CD14-positive monocyte (primary cell): ENCODE measurements around the gene TMEM232. TPM values are rescaled to one million over a fixed set of nuclear protein-coding genes. Genes with fewer than 3 reads are reported as not detected.

Experiments used
- DNase-seq, 3 donors: peaks; one replicate each; pipeline ENCODE4 v3.0.0-alpha.2; 2011 to 2022
- H2AFZ ChIP-seq: 2 replicates; pipeline ENCODE4 v1.6.0; 2012; ENCODE audit warnings: mild to moderate bottlenecking, low read depth, low read length, inconsistent platforms; ENCODE audit not compliant: insufficient read depth, poor library complexity, severe bottlenecking
- H3K27ac ChIP-seq, 2 donors: 1 replicate in 1 of 2; 2 replicates in 1 of 2; pipeline ENCODE4 v1.5.1; 2012 to 2013; ENCODE audit warnings: low read length in 2 of 2, control low read depth in 1 of 2, inconsistent platforms in 1 of 2, low read depth in 1 of 2, mild to moderate bottlenecking in 1 of 2
- H3K27me3 ChIP-seq, 2 donors: one replicate each; pipeline versions ENCODE4 v1.6.0 to v1.6.1; 2011 to 2013; ENCODE audit warnings: low read length in 2 of 2; ENCODE audit not compliant: control insufficient read depth in 2 of 2, insufficient read depth in 2 of 2
- H3K36me3 ChIP-seq, 2 donors: replicated peaks in 1 of 2; 1 replicate in 1 of 2; 2 replicates in 1 of 2; pipeline versions ENCODE4 v1.5.1 to v1.6.1; 2012 to 2013; ENCODE audit warnings: low read length in 2 of 2, control low read depth in 1 of 2, inconsistent platforms in 1 of 2, mild to moderate bottlenecking in 1 of 2; ENCODE audit not compliant: insufficient read depth in 2 of 2, control insufficient read depth in 1 of 2
- H3K4me1 ChIP-seq, 2 donors: 1 replicate in 1 of 2; 2 replicates in 1 of 2; pipeline versions ENCODE4 v1.5.1 to v1.6.1; 2012 to 2013; ENCODE audit warnings: low read length in 2 of 2, control low read depth in 1 of 2, inconsistent platforms in 1 of 2, mild to moderate bottlenecking in 1 of 2, moderate library complexity in 1 of 2; ENCODE audit not compliant: insufficient read depth in 2 of 2, control insufficient read depth in 1 of 2
- H3K4me2 ChIP-seq: replicated peaks from 2 replicates; pipeline ENCODE3; 2012; ENCODE audit warnings: low read length, moderate library complexity, mild to moderate bottlenecking; ENCODE audit not compliant: poor library complexity, severe bottlenecking; ENCODE audit errors: extremely low read depth
- H3K4me3 ChIP-seq, 3 experiments: fragments of 200-600 bp in 1 of 3; sonication (generic) in 1 of 3; replicated peaks in 1 of 3; 1 replicate in 2 of 3; 2 replicates in 1 of 3; pipeline ENCODE4 v1.5.1; 2011 to 2013; ENCODE audit warnings: low read length in 3 of 3, mild to moderate bottlenecking in 3 of 3, control low read depth in 2 of 3, low read depth in 2 of 3, inconsistent platforms in 1 of 3, moderate library complexity in 1 of 3
- H3K79me2 ChIP-seq: 2 replicates; pipeline ENCODE4 v1.6.0; 2012; ENCODE audit warnings: mild to moderate bottlenecking, control low read depth, inconsistent platforms, low read length, moderate library complexity; ENCODE audit not compliant: insufficient read depth
- H3K9ac ChIP-seq: 2 replicates; pipeline ENCODE4 v1.6.0; 2017; ENCODE audit warnings: low read length, mild to moderate bottlenecking; ENCODE audit not compliant: insufficient read depth, poor library complexity, severe bottlenecking
- H3K9me3 ChIP-seq, 2 donors: replicated peaks in 1 of 2; 1 replicate in 1 of 2; 2 replicates in 1 of 2; pipeline versions ENCODE4 v1.5.1 to v1.6.1; 2012 to 2013; ENCODE audit warnings: low read length in 2 of 2, control low read depth in 1 of 2; ENCODE audit not compliant: control insufficient read depth in 1 of 2, insufficient read depth in 1 of 2
- H4K20me1 ChIP-seq: 2 replicates; pipeline ENCODE4 v1.6.0; 2012; ENCODE audit warnings: mild to moderate bottlenecking, low read length, control low read depth, moderate library complexity; ENCODE audit not compliant: insufficient read depth
- H3K27ac Mint-ChIP-seq, 7 donors: one replicate each; pipeline ENCODE4 v1.8.0; 2020; ENCODE audit warnings: mild to moderate bottlenecking in 7 of 7, mixed read lengths in 7 of 7, moderate library complexity in 6 of 7, inconsistent platforms in 2 of 7
- H3K27me3 Mint-ChIP-seq, 3 donors: one replicate each; pipeline ENCODE4 v1.8.0; 2021 to 2022; ENCODE audit warnings: low read depth in 3 of 3, mild to moderate bottlenecking in 3 of 3, mixed read lengths in 3 of 3, moderate library complexity in 3 of 3, inconsistent platforms in 1 of 3
- H3K36me3 Mint-ChIP-seq, 2 donors: one replicate each; pipeline ENCODE4 v1.8.0; 2020; ENCODE audit warnings: mixed read lengths in 2 of 2, inconsistent platforms in 1 of 2, mild to moderate bottlenecking in 1 of 2
- H3K4me1 Mint-ChIP-seq: one replicate; pipeline ENCODE4 v1.8.0; 2020; ENCODE audit warnings: mild to moderate bottlenecking, mixed read lengths
- H3K4me3 Mint-ChIP-seq, 2 donors: one replicate each; pipeline ENCODE4 v1.8.0; 2020; ENCODE audit warnings: mild to moderate bottlenecking in 2 of 2, mixed read lengths in 2 of 2, moderate library complexity in 1 of 2
- H3K9me3 Mint-ChIP-seq, 7 donors: one replicate each; pipeline ENCODE4 v1.8.0; 2020 to 2022; ENCODE audit warnings: mixed read lengths in 7 of 7, mild to moderate bottlenecking in 6 of 7, moderate library complexity in 6 of 7, inconsistent platforms in 2 of 7
- WGBS: methylation state at CpG from one replicate; pipeline ENCODE4 v1.1.5; 2013; ENCODE audit warnings: missing lambda C conversion rate; ENCODE audit not compliant: insufficient coverage; 5-methylcytosine and 5-hydroxymethylcytosine counted together
- intact Hi-C, 2 donors: fragments of 100-400 bp; cut with micrococcal nuclease; formaldehyde crosslinking; loops; one replicate each; pipeline versions ENCODE4 v1.15.0 to v1.15.1; 2023
- polyA plus RNA-seq, 3 donors: library from polyadenylated mRNA; depleted of rRNA in 1 of 3; unstranded in 2 of 3; stranded (reverse) in 1 of 3; fragments of 300-500 nt in 2 of 3; fragments of >200 nt in 1 of 3; fragmentation: Illumina TruSeq in 2 of 3; gene quantifications; 1 replicate in 2 of 3; 2 replicates in 1 of 3; pipeline ENCODE4 v1.2.3, GENCODE V29; 2012 to 2021
- TF ChIP-seq, protein P1 (sequence below): fragments of 200-600 bp; IDR thresholded peaks from one replicate; pipeline ENCODE4 v1.8.0; 2022; ENCODE audit warnings: antibody characterized with exemption, mild to moderate bottlenecking

The TMEM232 gene
- polyA plus RNA-seq, 3 donors = 0.04 to 1.4 (median 0.59) TPM

- H3K4me3 Mint-ChIP-seq = no peak overlapping the region
- Histone ChIP-seq H3K4me2 (no peak overlapping the region), H3K4me1 (no peaks in the 10 kb centered on the region), H4K20me1 (no peaks in the 10 kb centered on the region), H3K4me3 (no peak overlapping the region), H2AFZ (no peak overlapping the region), H3K79me2 (no peaks in the 10 kb centered on the region), H3K9me3 (no peaks in the 10 kb centered on the region), H3K36me3 (no peaks in the 10 kb centered on the region), H3K27ac (no peak overlapping the region), H3K27me3 (no peaks in the 10 kb centered on the region), H3K9ac (no peak overlapping the region)
- H3K36me3 Mint-ChIP-seq = no peaks in the 10 kb centered on the region
- intact Hi-C loops = no loop called here
- DNase-seq = no peak
- H3K27me3 Mint-ChIP-seq = no peaks in the 10 kb centered on the region
- H3K27ac Mint-ChIP-seq = no peak overlapping the region
- H3K4me1 Mint-ChIP-seq = no peaks in the 10 kb centered on the region
- H3K9me3 Mint-ChIP-seq = peaks cover 0 to 1% (median 0%) of the 10 kb centered on the region in 7 donors
- WGBS = no CpG with 5 or more reads among the region's 3 CpGs
- TF ChIP-seq, protein P1, sequence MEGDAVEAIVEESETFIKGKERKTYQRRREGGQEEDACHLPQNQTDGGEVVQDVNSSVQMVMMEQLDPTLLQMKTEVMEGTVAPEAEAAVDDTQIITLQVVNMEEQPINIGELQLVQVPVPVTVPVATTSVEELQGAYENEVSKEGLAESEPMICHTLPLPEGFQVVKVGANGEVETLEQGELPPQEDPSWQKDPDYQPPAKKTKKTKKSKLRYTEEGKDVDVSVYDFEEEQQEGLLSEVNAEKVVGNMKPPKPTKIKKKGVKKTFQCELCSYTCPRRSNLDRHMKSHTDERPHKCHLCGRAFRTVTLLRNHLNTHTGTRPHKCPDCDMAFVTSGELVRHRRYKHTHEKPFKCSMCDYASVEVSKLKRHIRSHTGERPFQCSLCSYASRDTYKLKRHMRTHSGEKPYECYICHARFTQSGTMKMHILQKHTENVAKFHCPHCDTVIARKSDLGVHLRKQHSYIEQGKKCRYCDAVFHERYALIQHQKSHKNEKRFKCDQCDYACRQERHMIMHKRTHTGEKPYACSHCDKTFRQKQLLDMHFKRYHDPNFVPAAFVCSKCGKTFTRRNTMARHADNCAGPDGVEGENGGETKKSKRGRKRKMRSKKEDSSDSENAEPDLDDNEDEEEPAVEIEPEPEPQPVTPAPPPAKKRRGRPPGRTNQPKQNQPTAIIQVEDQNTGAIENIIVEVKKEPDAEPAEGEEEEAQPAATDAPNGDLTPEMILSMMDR = no peak
These were observed 138.0 kb downstream of the TMEM232 start for GRCh38 chr5:110588286-110588980.

DNA sequence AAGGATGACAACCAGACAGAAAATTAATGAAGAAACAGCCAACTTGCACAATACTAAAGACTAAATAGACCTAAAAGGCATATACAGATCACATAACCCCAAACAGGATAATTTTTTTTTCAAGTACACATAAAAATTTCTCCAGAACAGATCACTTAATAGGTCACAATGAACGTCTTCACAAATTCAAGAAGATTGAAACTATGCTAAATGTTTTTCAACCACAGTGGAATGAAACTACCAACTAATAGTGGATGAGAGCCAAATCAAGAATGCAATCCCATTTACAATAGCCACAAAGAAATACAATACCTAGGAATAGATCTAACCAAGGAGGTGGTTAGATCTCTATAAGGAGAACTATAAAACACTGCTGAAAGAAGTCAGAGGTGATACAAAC lies 145.8 kb downstream of the TMEM232 start:
- Mint-ChIP-seq H3K36me3 (no peaks in the 10 kb centered on the region), H3K4me1 (no peaks in the 10 kb centered on the region), H3K9me3 (peaks cover 2 to 6% (median 4%) of the 10 kb centered on the region in 7 donors), H3K4me3 (no peak overlapping the region), H3K27me3 (peaks cover 0 to 1% (median 0%) of the 10 kb centered on the region in 3 donors), H3K27ac (no peak overlapping the region)
- Histone ChIP-seq H3K79me2 (no peaks in the 10 kb centered on the region), H3K27ac (no peak overlapping the region), H3K4me1 (no peaks in the 10 kb centered on the region), H3K4me2 (no peak overlapping the region), H3K27me3 (no peaks in the 10 kb centered on the region), H3K4me3 (no peak overlapping the region), H3K9ac (no peak overlapping the region), H3K9me3 (peaks cover 4 to 7% of the 10 kb centered on the region in 2 donors), H4K20me1 (no peaks in the 10 kb centered on the region), H3K36me3 (no peaks in the 10 kb centered on the region), H2AFZ (no peak overlapping the region)
- TF ChIP-seq, protein P1 = no peak
- no peak for DNase-seq
- intact Hi-C loops = no loop called here
- no CpG with 5 or more reads among the region's 1 CpG for WGBS
